HuH-7.5 (cell line): ENCODE data around the gene SGTA.
"Not testable (repeated sequence)": the region's sequence is repeated elsewhere in the genome, so short reads cannot be mapped to it uniquely, and the experiment has no call there.

Source experiments
- DNase-seq: peaks from one replicate; pipeline ENCODE4 v3.0.0; 2011; ENCODE audit warnings: low spot score

Gene SGTA

GRCh38 chr19:2782936-2783780 lies at the start of gene SGTA:
Gene SGTA (minus strand): TSS chr19:2783273. CDS start chr19:2769068, 14,205 bp downstream.
- peak; percentile 98 for DNase-seq

- DNase-seq: no peak
These were observed 44.9 kb upstream of the SGTA start for GRCh38 chr19:2827840-2828489.

- DNase-seq: no peak
These were observed 43.9 kb upstream of the SGTA start for GRCh38 chr19:2827022-2827421.

GRCh38 chr19:2824129-2824528 lies 41.1 kb upstream of the SGTA start:
- DNase-seq: no peak

GRCh38 chr19:2823646-2824045 lies 40.6 kb upstream of the SGTA start:
- no peak for DNase-seq

GRCh38 chr19:2822846-2823245 lies 39.8 kb upstream of the SGTA start:
- DNase-seq: no peak

- DNase-seq: peak; percentile 37
These were observed 37.1 kb upstream of the SGTA start for GRCh38 chr19:2820112-2820702.

GRCh38 chr19:2819540-2820111 lies 36.6 kb upstream of the SGTA start, which contains the start of gene ZNF554:
Gene ZNF554 (plus strand): TSS chr19:2819868. CDS start chr19:2820072, 204 bp downstream.
- peak; percentile 98 for DNase-seq

GRCh38 chr19:2817237-2817829 lies 34.3 kb upstream of the SGTA start:
- DNase-seq: not testable (repeated sequence)

- DNase-seq: no peak
These were observed 33.6 kb upstream of the SGTA start for GRCh38 chr19:2816641-2817040.

GRCh38 chr19:2815923-2816322 lies 32.9 kb upstream of the SGTA start:
- DNase-seq: no peak

GRCh38 chr19:2815191-2815614 lies 32.1 kb upstream of the SGTA start:
- DNase-seq: no peak

GRCh38 chr19:2814426-2814825 lies 31.4 kb upstream of the SGTA start:
- DNase-seq: no peak

GRCh38 chr19:2813235-2814160 lies 30.4 kb upstream of the SGTA start:
- DNase-seq: no peak

- DNase-seq: no peak
These were observed 29.6 kb upstream of the SGTA start for GRCh38 chr19:2812414-2813234.

- DNase-seq: no peak
These were observed 28.8 kb upstream of the SGTA start for GRCh38 chr19:2811735-2812413.

GRCh38 chr19:2811221-2811722 lies 28.2 kb upstream of the SGTA start:
- no peak for DNase-seq

GRCh38 chr19:2810141-2811091 lies 27.3 kb upstream of the SGTA start:
- DNase-seq: no peak
